ENCODE measurements around the gene INO80.
"Not testable (repeated sequence)": the region's sequence is repeated elsewhere in the genome, so short reads cannot be mapped to it uniquely, and the experiment has no call there.

INO80 gene

GRCh38 chr15:41151451-41152005, 35.4 kb upstream of the INO80 start:
- no peak for TF ChIP-seq ZFX (IDR thresholded peaks at IDR 0.05)
- TF ChIP-seq CTCF (conservative IDR thresholded peaks at IDR 0.05), result no peak
- H3K27ac ChIP-seq, result no peak overlapping the region

GRCh38 chr15:41150279-41150678, 34.2 kb upstream of the INO80 start:
- H3K27ac ChIP-seq, result no peak overlapping the region
- TF ChIP-seq CTCF (conservative IDR thresholded peaks at IDR 0.05) (no peak), ZFX (IDR thresholded peaks at IDR 0.05) (no peak)

- TF ChIP-seq CTCF (conservative IDR thresholded peaks at IDR 0.05) (no peak), ZFX (IDR thresholded peaks at IDR 0.05) (no peak)
- no peak overlapping the region for H3K27ac ChIP-seq
Observed at GRCh38 chr15:41148065-41148464, 32.0 kb upstream of the INO80 start.

DNA sequence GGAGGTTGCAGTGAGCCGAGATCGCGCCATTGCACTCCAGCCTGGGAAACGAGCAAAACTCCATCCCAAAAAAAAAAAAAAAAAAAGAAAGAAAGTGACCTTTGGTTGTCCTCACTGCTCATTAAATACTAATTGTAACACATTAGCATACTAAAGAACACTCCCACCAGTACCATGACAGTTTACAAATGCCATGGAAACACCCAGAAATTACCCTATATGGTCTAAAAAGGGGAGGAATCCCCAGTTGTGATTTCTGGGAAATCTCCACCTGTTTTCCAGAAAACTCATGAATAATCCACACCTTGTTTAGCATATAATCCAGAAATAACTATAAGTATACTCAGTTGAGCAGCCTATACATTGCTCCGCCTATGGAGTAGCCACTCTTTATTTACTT, 23.5 kb upstream of the INO80 start:
- no peak for TF ChIP-seq ZFX (IDR thresholded peaks at IDR 0.05)
- TF ChIP-seq CTCF (conservative IDR thresholded peaks at IDR 0.05), result no peak
- H3K27ac ChIP-seq, result no peak overlapping the region

GRCh38 chr15:41139112-41139511, 23.0 kb upstream of the INO80 start:
- not testable (repeated sequence) for H3K27ac ChIP-seq

DNA sequence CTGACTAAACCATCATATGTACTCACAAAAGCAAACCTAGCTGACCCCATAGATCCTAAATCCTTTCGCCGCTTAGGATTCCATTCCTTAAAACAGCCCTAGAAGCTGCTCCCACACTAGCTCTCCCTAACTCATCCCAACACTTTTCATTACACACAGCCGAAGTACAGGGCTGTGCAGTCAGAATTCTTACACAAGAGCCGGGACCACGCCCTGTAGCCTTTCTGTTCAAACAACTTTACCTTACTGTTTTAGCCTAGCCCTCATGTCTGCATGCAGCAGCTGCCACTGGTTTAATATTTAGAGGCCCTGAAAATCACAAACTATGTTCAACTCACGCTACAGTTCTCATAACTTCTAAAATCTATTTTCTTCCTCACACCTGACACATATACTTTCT, 19.5 kb upstream of the INO80 start:
- H3K27ac ChIP-seq, result not testable (repeated sequence)

DNA sequence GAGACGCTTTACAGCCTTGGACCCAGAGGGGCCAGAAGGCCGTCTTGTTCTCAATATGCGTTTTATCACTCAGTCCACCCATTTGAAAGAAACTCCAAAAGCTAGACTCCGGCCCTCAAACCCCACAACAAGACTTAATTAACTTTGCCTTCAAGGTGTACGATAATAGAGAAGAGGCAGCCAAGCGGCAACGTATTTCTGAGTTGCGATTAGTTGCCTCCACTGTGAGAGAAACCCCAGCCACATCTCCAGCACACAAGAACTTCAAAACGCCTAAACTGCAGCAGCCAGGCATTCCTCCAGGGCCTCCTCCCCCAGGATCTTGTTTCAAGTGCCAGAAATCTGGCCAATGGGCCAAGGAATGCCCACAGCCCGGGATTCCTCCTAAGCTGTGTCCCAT, 17.4 kb upstream of the INO80 start:
- H3K27ac ChIP-seq, result no peak overlapping the region
- TF ChIP-seq ZFX (IDR thresholded peaks at IDR 0.05), result no peak
- TF ChIP-seq CTCF (conservative IDR thresholded peaks at IDR 0.05), result no peak

- H3K27ac ChIP-seq, result not testable (repeated sequence)
Observed at GRCh38 chr15:41132094-41132493, 16.0 kb upstream of the INO80 start.

- no peak for TF ChIP-seq CTCF (conservative IDR thresholded peaks at IDR 0.05)
- TF ChIP-seq ZFX (IDR thresholded peaks at IDR 0.05), result no peak
- H3K27ac ChIP-seq, result no peak overlapping the region
Observed at GRCh38 chr15:41128174-41128902, 12.3 kb upstream of the INO80 start.

All from C4-2B (cell line).